Thymus (tissue), 11 donors: ENCODE data around the gene MYO15B. TPM values are rescaled to one million over a fixed set of nuclear protein-coding genes. Genes with fewer than 3 reads are reported as not detected.

Experiments
- DNase-seq, 9 donors: peaks; one replicate each; pipeline ENCODE4 v3.0.0-alpha.2; 2013; ENCODE audit warnings: low spot score in 9 of 9, low read depth in 6 of 9, missing footprints in 1 of 9
- H3K27ac ChIP-seq, 2 donors: one replicate each; pipeline ENCODE4 v1.5.1; 2013; ENCODE audit warnings: control low read depth in 1 of 2, low read depth in 1 of 2, low read length in 1 of 2, mild to moderate bottlenecking in 1 of 2, moderate library complexity in 1 of 2
- H3K27me3 ChIP-seq, 2 donors: one replicate each; pipeline ENCODE4 v1.5.1; 2013; ENCODE audit warnings: low read length in 1 of 2; ENCODE audit not compliant: control insufficient read depth in 2 of 2, insufficient read depth in 1 of 2
- H3K36me3 ChIP-seq, 2 donors: one replicate each; pipeline ENCODE4 v1.5.1; 2013; ENCODE audit warnings: low read length in 1 of 2, mild to moderate bottlenecking in 1 of 2, moderate library complexity in 1 of 2; ENCODE audit not compliant: control insufficient read depth in 2 of 2, insufficient read depth in 2 of 2
- H3K4me1 ChIP-seq, 2 donors: one replicate each; pipeline ENCODE4 v1.5.1; 2013; ENCODE audit warnings: low read length in 2 of 2; ENCODE audit not compliant: control insufficient read depth in 2 of 2, insufficient read depth in 2 of 2
- H3K4me3 ChIP-seq, 2 donors: one replicate each; pipeline ENCODE4 v1.5.1; 2013; ENCODE audit warnings: low read length in 2 of 2, control low read depth in 1 of 2, mild to moderate bottlenecking in 1 of 2
- H3K9me3 ChIP-seq, 2 donors: one replicate each; pipeline ENCODE4 v1.5.1; 2013; ENCODE audit warnings: low read length in 1 of 2, mild to moderate bottlenecking in 1 of 2; ENCODE audit not compliant: control insufficient read depth in 2 of 2, insufficient read depth in 1 of 2
- WGBS: extraction: QIAGEN DNeasy Blood & Tissue Kit; methylation state at CpG from one replicate; pipeline ENCODE4 v1.1.7; 2013; 5-methylcytosine and 5-hydroxymethylcytosine counted together
- polyA plus RNA-seq: library from polyadenylated mRNA; stranded (reverse); fragments of 200-250 nt; gene quantifications from one replicate; pipeline ENCODE4 v1.2.3, GENCODE V29; 2013
- total RNA-seq: library from RNA; stranded (reverse); fragments of 120-200 nt; gene quantifications from one replicate; pipeline ENCODE4 v1.2.4, GENCODE V29; 2013
- donor health status: healthy.

MYO15B gene
- total and polyA plus RNA-seq, 2 donors, result 31.3 to 448 TPM

- Histone ChIP-seq H3K4me1 (peaks cover 8 to 23% of the 10 kb centered on the region in 2 donors), H3K27ac (no peak overlapping the region), H3K27me3 (no peaks in the 10 kb centered on the region), H3K36me3 (peaks cover 4% of the 10 kb centered on the region in 2 donors), H3K4me3 (no peak overlapping the region), H3K9me3 (peaks cover 0 to 6% of the 10 kb centered on the region in 2 donors)
- WGBS, result 91% methylated on average over 12 of the region's 12 CpGs
- DNase-seq, result no peak
Observed at GRCh38 chr17:75632428-75632827, 44.8 kb downstream of the MYO15B start.

DNA sequence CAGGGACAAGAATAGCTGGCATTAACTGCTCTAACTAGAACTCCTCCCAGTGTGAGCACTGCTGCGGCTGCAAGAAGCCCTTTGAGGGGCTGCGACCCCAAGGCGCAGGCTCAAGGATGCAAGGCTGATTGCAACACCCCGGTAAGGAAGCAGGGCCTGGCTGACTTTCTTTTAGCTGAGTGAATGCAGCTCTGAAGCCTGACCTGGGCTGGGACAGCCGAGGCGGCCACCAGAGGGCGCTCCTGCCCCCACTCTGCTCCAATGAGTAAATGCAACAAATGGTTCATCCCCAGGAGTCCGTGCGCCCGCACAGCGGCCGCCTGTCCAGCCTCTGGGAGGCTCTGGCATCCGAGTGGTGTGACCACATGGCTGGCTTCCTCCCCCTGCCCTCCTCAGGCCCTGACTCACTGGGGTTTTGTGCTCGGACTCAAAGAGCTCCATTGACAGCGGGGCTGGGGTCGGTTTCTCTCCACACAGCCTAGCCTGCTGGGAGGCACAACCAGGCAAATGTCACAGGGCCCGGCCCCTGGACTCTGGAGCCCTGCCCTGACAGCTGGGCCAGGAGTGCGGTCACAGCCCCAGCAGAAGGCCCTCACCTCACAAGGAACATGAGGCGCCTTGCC lies 45.4 kb downstream of the MYO15B start, which contains the start of gene SMIM5:
SMIM5 (plus strand) TSS at position 572 of the 623 bp plus-strand sequence. CDS start 6,768 bp downstream, outside the sequence.
- H3K4me3 ChIP-seq, result no peak within 1 kb of the TSS
- peak within 1 kb of the TSS in 1 of 2 donors; percentile 55 for H3K27ac ChIP-seq
- peaks cover 8 to 23% of the 10 kb centered on the region in 2 donors for H3K4me1 ChIP-seq
- H3K9me3 ChIP-seq, result peaks cover 0 to 6% of the 10 kb centered on the region in 2 donors
- DNase-seq, result peak; percentile 45 to 88 (median 67)
- no peaks in the 10 kb centered on the region for H3K27me3 ChIP-seq
- WGBS, result 32% methylated on average over 19 of the region's 19 CpGs
- peaks cover 4 to 7% of the 10 kb centered on the region in 2 donors for H3K36me3 ChIP-seq

DNA sequence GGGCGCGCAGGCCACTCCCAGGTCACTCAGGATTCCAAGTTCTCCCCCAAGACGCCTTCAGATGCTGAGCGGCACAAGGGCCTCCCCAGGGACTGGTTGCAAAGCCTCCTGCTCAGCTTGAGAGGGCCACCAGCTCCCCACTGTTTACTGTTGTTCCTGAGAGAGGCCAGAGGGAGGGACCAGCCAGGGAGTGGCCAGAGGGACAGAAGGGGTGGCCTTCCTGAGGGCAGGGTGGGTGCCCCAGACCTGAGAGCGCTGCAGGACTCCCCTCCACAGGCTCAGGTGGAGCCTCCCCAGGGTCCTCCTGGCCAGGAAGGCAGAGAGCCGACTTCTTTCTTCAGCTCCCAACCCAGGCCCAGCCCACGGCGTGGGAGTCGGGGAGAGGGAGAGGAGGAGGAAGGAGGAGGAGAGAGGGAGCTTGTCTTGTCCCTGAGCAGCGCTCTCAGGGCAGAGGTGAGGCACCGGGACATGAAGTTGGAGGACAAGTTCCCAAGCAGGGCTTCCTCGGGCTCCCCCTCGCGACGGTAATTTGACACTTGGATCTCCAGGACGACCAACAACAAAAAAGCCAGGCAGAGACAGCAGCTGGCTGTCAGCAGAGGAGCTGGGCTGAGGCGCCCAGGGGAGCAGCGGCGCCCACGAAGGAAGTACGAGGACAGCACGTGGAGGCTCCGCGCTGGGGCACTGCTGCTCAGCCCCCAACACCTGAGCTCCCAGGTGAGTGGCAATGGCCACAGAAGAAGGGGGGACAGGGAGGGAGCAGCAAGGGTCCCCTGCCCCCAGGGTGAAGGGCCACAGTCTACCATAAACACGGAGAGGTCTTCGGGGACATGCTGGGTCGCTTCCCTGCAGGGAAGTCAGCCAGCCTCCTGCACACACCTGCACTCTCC lies 46.1 kb downstream of the MYO15B start:
- WGBS, result 29% methylated on average over 27 of the region's 27 CpGs
- no peak overlapping the region for H3K4me3 ChIP-seq
- H3K36me3 ChIP-seq, result peaks cover 4 to 8% of the 10 kb centered on the region in 2 donors
- peak; percentile 55 to 89 (median 70) for DNase-seq
- H3K9me3 ChIP-seq, result peaks cover 0 to 6% of the 10 kb centered on the region in 2 donors
- no peaks in the 10 kb centered on the region for H3K27me3 ChIP-seq
- H3K4me1 ChIP-seq, result peaks cover 8 to 23% of the 10 kb centered on the region in 2 donors
- H3K27ac ChIP-seq, result peak overlapping the region in 1 of 2 donors; percentile 55

- H3K27ac ChIP-seq, result peak overlapping the region in 1 of 2 donors; percentile 55
- DNase-seq, result no peak
- WGBS, result 95% methylated on average over 9 of the region's 9 CpGs
- H3K4me3 ChIP-seq, result no peak overlapping the region
- peaks cover 0 to 6% of the 10 kb centered on the region in 2 donors for H3K9me3 ChIP-seq
- H3K27me3 ChIP-seq, result no peaks in the 10 kb centered on the region
- H3K36me3 ChIP-seq, result peaks cover 2 to 14% of the 10 kb centered on the region in 2 donors
- H3K4me1 ChIP-seq, result peaks cover 8 to 23% of the 10 kb centered on the region in 2 donors
Observed at GRCh38 chr17:75634376-75634740, 46.8 kb downstream of the MYO15B start.

DNA sequence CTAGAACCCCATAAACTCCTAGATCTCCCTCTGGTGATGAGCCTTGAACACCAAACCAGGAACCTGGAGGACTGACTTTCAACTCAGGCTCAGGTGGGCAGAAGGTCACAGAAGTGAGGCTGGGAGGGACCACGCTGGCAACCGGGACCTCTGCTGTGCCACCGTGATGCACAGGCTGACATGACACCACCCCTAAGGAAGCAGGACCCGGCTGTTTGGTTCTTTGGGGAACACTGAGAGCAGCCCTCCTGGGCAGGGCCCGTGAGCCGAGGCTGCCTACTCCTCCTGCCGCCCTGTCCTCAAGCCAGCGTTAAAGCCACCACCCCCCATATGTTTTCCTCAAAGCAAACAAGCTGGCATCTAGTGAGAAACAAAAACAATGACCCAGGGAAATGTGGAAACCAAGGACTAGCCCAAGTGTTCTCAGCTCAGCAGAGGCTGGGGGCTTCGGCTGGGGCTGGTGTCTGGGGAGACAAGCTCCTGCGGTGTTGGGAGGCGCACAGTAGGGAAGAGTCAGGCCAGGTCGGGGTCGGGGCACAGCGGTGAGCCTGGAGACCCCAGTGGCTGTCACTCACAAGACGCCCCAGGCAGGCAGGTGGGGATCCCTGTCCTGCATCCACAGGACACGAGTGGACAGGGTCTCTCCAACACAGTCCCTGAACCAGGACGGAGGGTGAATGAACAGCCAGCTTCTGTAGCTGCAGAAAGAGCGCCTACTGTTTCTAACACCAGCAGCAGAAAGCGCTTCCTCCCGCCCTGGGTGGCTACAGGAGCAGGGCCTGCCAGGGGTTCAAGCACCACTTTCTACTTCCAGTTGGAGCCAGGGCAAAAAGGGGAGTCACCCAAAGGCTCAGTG lies 47.4 kb downstream of the MYO15B start:
- Histone ChIP-seq H3K4me3 (no peak overlapping the region), H3K36me3 (peaks cover 0 to 21% of the 10 kb centered on the region in 2 donors), H3K9me3 (peaks cover 0 to 6% of the 10 kb centered on the region in 2 donors), H3K27ac (no peak overlapping the region), H3K27me3 (no peaks in the 10 kb centered on the region), H3K4me1 (peaks cover 8 to 23% of the 10 kb centered on the region in 2 donors)
- no peak for DNase-seq
- WGBS, result 95% methylated on average over 20 of the region's 20 CpGs

GRCh38 chr17:75635610-75636202 lies 48.1 kb downstream of the MYO15B start:
- 85% methylated on average over 16 of the region's 16 CpGs for WGBS
- Histone ChIP-seq H3K4me1 (peaks cover 8 to 23% of the 10 kb centered on the region in 2 donors), H3K9me3 (peaks cover 0 to 6% of the 10 kb centered on the region in 2 donors), H3K27ac (no peak overlapping the region), H3K4me3 (no peak overlapping the region), H3K36me3 (peaks cover 0 to 25% of the 10 kb centered on the region in 2 donors), H3K27me3 (no peaks in the 10 kb centered on the region)
- no peak for DNase-seq

DNA sequence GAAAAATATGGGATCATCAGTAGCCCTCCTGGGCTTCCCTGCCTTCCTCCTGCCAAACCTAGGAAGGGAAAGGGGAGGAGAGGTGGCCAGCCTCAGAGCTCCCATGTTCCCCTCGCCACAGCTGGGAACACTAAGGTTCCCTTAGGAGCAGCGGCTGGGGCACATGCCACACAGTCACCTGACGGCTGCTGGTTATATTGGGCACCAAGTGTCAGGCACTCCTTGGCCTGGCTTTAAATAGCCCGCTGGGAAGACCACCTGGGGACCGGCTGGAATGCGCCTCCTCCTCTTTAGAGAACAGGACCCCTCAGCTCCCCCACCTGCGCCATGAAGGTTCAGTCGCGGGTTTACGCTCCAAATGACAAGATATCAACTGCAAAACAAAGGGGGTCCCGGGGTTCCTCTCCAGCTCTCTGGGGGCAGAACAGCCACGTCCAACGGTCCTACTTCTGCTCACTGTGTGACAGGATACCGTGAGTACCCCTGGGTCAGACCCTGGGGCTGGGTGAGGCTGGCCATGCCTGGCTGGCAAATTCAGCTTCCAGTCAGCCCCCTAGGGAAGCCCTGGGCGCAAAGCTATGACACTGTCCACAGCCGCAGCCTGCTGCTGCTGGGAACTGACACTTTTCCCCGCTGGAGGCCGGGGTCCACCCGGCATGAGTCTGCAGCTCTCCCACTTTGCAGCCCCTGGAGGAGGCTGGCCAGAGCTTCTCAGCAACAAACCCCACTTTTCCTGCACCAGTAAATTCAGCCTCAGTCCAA lies 49.0 kb downstream of the MYO15B start:
- peaks cover 8 to 23% of the 10 kb centered on the region in 2 donors for H3K4me1 ChIP-seq
- H3K27ac ChIP-seq, result no peak overlapping the region
- H3K27me3 ChIP-seq, result no peaks in the 10 kb centered on the region
- H3K4me3 ChIP-seq, result no peak overlapping the region
- DNase-seq, result no peak
- peaks cover 0 to 6% of the 10 kb centered on the region in 2 donors for H3K9me3 ChIP-seq
- WGBS, result 97% methylated on average over 19 of the region's 19 CpGs
- H3K36me3 ChIP-seq, result peaks cover 0 to 22% of the 10 kb centered on the region in 2 donors

- DNase-seq, result no peak
- WGBS, result 96% methylated on average over 13 of the region's 13 CpGs
- Histone ChIP-seq H3K4me1 (peaks cover 8 to 24% of the 10 kb centered on the region in 2 donors), H3K9me3 (peaks cover 0 to 6% of the 10 kb centered on the region in 2 donors), H3K27ac (no peak overlapping the region), H3K27me3 (no peaks in the 10 kb centered on the region), H3K36me3 (peaks cover 0 to 22% of the 10 kb centered on the region in 2 donors), H3K4me3 (no peak overlapping the region)
Observed at GRCh38 chr17:75637143-75637538, 49.5 kb downstream of the MYO15B start.
